Central memory CD4-positive, alpha-beta T cell (primary cell): ENCODE data around the gene RYR2.
"Not testable (repeated sequence)": the region's sequence is repeated elsewhere in the genome, so short reads cannot be mapped to it uniquely, and the experiment has no call there.

Experiments used
- DNase-seq: peaks from one replicate; pipeline ENCODE4 v3.0.0; 2022

The RYR2 gene

DNA sequence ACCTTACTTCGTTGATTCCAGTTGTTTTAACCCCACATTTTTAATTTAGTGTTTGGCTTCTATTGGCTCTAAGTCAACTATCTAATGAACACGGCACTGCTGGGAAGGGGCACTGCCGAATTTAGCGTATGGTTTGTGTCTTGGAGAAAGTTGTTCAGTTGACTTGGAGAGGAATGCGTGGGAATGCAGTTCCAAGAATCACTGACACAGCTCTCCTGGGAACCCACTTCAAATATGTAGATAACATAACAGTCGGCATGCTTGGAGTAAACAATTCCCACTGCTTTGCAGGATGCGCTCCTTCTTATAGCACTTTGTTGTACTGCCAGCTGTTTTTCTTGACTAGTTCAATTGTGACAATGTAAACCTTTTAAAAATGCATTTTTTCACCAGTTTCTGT lies 104.3 kb downstream of the RYR2 start:
- no peak for DNase-seq

DNA sequence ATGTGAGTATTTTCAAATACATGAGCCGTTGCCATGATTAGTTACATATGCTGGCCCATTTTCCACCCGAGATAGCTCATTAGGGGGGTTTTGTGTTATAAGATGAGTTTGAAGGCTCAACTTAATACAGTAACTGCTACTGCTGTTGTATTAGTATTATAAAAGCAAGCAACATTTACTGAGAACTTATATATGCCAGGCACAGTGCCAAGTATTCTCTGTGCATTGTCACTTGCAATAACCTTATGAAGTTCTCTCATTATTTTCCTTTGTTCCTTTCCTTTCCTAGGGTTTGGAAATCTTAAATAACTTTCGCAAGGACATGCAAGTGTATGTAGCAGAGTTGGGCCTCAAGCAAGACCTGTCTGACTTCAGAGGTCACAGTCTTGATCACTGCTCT lies 107.9 kb downstream of the RYR2 start:
- DNase-seq: no peak

DNA sequence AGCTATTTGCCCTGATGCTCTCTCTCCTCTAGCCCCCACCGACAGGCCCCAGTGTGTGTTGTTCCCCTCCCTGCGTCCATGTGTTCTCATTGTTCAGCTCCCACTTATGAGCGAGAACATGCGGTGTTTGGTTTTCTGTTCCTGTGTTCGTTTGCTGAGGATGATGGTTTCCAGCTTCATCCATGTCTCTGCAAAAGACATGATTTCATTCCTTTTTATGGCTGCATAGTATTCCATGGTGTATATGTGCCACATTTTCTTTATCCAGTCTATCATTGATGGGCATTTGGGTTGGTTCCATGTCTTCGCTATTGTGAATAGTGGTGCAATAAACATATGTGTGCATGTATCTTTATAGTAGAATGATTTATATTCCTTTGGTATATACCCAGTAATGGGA lies 110.0 kb downstream of the RYR2 start:
- DNase-seq: not testable (repeated sequence)

DNA sequence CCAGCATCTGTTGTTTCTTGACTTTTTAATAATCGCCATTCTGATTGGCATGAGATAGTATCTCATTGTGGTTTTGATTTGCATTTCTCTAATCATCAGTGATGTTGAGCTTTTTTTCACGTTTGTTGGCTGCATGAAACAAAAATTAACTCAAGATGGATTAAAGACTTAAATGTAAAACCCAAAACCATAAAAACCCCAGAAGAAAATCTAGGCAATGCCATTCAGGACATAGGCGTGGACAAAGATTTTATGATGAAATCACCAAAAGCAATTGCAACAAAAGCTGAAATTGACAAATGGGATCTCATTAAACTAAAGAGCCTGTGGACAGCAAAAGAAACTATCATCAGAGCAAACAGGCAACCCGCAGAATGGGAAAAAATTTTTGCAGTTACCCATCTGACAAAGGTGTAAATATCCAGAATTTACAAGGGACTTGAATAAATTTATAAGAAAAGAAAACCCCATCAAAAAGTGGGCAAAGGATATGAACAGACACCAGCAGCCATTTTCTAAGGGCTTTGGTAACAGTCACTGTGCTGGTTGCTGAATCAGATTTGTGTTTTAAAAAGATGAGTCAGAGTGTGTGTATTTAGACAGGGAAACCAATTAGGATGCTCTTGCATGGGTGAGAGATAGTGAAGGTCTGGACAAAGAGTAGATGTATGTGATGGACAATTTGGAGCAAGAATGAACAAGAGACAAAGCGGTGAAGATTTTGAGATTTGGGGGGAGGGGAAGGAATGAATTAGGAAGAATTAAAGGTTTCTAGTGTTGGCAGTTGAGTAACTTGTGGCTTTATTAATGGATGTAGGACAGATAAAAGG lies 110.7 kb downstream of the RYR2 start:
- no peak for DNase-seq

DNA sequence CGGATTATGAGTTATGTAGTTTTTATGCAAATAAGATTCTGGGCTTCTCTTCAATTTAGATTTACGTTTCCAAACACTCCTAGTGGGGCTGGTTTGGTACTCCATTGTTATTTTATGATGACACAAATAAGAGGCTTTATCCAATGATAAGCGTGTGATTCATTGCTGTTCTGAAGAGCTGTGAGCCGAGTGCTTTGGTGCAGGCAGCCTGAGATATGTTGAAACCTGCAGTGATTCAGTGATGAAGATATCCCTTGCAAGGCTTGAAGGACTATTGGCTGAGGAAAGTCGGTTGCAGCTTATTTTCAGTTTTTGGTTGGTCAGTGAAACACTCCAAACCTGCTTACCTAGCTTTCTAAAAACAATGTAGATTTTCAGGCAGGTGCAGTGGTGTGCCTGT lies 112.2 kb downstream of the RYR2 start:
- no peak for DNase-seq

DNA sequence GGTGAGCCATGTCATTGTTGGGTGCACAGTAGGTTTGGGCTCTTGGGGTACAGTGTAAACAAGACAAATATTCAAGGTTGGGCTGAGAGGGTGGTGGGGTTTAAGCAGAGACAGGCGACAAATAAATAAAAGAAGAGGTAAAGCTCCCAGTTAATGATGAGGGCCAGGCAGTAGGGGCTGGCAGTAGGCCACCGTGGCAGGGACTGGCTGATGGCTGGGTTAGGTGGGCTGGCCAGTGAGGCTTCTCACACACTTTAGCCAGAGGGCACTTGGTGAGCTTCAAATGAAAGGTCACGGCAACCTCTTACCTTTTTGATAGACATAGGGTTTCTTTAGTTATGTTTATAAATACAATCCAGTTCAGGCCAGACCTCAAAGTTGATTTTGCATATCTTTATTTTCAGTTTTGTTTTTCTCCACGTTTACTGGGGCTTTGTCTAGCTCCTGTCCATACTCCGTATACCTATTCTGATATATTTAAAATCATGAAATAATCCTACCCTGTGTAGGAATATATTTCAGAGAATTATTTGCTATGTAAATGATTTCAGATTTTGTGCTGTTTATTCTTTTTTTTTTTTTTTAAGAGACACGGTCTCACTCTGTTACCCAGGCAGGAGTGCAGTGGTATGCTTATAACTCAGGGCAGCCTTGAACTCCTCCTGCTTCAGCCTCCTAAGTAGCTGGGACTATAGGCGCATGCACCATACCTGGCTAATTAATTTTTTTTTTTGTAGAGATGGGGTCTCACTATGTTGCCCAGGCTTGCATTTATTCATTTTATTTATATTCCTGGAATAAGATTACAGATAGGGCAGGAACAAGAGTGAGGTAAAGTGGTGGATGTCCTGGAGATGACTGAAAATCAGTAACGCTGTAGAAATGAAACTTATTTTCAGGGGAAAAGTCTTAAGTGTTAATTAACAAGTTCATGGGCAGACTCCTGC lies 122.7 kb downstream of the RYR2 start:
- no peak for DNase-seq

DNA sequence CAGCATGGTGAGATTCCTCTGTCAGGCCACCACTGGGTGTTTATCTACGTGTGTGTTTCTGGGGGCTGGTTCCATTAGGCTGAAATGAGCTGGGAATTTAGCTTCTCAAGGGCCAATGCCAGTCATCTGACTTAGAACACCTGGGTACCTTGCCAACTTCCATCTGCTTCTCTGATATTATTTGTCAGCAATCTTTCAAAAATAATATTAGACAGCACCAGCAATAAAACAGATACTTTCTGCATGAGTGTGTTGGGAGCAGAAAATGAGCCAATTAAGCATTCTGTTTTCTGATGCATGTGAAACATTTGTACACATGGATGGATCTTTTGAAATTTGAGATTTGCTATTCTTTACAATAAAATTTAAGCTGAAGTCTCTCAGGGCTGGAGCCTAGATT lies 124.1 kb downstream of the RYR2 start:
- DNase-seq: no peak

DNA sequence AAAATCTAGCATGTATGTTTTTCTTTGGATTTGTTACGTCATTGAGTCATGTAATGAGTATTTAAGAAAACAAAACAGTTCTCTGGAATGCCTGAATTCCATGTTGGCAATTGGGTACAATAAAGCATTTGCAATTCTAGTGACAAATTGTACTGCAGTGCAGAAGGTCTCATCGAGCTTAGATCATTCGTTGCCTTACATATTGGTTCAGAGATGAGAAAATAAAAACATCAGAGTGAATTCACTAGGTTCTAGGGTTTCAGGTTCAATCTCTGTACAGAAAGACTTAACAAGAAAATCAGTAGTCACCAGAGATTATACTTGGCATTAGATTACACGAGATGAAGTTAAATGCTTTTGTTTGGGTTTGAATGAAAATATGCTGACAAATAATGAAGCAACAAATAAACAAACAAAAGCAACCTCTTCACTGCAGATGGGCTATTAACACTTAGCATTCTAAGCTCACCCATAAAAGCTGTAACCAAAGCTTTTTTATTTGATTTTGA lies 124.7 kb downstream of the RYR2 start:
- no peak for DNase-seq

DNA sequence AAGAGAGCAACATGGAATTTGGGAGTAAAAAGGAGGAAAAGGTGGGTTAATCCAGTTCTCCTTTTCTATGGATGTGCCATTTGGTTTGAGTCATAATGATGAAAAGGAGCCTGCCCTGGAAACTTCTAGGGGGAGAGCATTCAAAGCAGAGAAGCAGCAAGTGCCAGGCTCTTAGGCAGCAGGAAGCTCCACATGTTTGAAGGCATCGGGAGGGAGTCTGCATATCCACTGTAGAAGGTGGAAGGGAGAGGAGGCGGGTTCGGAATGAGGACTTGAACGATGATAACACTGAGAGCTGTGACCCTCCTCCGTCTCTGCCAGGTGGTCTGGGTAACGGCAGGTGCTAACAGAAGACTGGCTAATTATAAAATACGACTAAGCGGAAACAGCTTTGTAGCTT lies 128.2 kb downstream of the RYR2 start:
- DNase-seq: no peak

DNA sequence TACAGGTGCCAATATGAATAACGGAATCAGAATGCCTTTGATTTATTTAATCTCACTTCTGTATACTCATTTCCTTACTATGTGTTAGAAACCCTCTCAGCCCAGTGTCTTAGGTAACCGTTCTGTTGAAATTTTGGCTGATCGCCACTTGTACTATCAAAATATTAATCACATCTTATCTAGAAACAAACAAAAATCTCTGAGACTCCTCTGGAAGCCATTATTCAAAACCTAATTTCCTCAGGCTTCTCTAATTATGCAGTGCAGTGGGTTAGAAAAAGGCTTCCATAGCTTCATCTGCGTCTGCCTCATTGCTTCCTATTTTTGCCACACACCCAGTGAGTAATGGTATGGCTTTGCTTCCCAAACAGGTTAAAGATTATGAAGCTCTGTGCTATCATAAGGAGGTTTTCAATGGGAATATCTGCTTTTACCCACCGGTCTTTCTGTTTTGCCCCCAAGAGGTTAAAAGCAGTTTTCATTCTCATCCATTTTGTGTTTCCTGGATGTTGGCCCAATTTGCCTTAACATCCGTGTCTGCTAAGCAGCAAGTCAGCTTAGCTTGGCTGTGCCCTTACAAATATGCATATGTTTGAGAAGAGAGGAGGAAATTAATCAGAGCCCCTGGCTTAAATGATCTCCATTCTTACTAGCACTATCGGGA lies 129.6 kb downstream of the RYR2 start:
- DNase-seq: no peak

DNA sequence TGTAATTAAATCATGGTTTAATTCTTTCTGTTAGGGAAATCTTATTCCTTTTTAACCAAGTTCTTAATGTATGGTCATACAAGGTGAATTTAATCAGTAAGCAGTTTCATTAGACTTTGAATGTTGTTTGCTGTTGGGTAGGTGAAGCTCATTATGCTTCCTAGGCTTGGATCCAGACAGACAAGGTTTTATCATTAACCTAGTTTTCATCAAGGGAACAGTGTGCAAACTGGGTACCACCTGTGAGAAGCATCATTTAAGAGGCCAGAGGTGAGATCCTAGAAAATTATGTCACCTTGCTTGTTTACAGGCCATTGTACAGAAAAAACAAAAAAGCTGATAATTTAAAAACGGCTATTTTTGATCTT lies 130.1 kb downstream of the RYR2 start:
- DNase-seq: no peak

DNA sequence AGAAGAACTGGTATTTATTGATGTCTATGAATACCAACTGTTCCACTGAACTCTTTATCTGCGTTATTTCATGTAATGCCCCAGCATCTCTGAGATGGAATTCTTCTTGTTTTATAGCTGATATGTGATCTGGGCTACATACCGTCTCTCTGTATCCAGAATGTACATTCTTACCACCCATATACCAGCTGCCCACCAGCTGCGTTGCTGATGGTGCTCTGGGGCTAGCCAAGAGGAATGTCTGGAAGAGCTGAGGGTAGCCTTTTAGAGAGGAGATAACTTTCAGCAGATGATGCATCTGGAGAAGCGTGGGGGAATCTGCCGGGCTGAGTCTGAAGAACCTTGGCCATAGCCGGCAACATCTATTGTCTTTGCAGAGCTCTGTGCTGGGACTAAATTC lies 137.5 kb downstream of the RYR2 start:
- DNase-seq: no peak

DNA sequence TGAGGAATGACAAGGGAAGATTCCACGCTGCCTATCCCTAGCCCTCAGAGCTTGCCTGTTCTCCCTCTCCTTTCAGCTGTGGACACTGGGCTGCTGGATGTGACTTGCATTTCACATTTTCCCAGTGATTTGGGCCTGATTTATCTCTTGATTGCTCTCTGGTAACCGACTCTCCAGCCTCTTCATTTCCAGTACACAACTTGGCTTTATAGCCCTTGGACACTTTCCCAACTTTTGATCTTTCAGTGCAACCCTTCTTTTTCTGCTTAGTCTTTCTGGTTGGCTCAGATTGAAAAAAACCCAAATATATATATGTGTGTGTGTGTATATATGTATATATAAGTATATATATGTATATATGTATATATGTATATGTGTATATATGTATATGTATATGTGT lies 138.3 kb downstream of the RYR2 start:
- no peak for DNase-seq

DNA sequence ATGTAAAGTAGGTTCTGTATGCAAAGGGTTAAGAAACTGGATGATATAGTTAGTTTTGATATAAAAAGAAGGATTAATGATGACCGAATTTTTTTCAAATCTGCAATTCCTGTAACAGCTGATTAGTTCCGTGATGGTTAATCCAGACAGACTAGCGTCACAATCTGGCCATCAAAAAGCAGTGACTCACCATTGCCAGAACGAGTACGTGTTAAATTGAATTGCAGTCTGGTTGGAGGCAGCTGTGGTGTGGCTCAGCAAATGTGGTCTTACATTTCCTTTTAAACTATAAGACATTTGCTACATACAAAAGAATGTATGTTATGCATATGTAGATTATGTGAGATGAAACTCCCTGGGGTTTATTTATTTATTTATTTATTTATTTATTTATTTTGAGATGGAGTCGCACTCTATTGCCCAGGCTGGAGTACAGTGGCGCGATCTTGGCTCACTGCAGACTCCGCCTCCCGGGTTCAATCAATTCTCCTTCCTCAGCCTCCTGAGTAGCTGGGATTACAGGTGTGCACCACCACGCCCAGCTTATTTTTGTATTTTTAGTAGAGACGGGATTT lies 139.8 kb downstream of the RYR2 start:
- DNase-seq: no peak

DNA sequence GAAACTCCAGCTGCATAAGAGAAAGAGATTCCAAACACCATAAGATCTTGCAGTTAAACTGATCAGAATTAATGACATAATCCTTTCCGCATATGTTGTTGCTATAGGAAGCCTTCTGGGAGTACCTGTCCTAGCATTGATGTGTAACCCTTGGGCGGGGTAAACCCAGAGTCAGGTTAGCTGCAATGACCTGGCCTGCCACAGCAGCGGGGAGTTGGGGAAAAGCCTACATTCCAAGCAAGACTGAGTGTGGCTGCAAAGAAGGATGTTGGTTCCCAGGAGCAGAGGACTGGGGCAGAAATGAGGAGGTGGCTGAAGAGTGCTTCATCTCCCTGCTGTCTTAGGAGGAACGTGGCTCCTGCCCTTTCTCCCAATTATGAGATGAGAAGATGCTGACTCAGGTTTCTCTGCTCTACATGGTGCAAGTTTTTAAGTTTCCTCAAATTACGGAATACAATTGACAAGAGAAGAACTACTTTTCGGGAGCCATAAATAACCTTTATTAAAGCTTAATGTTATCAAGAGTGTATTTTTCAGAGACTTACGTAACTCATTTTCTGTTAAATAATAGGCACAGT lies 142.1 kb downstream of the RYR2 start:
- DNase-seq: no peak

DNA sequence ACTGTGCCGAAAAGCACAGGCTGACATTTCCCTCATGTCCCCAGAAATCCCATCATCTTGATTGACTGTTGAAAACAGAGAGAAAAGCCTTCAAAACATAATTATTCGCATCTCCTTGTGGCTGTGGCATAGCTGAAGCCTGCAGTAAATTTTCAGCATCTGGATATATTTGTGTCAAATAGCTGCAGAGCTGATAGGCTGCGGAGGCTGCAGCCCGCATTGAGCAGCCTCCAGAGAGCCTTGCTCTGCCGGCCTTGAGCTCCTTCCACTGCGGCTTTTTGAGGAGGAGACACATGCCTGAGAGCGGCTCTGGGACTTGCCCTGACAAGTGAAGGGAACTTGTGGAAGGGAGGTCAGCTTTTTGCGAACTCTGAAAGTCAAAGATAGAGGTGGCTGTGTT lies 144.7 kb downstream of the RYR2 start:
- DNase-seq: no peak

DNA sequence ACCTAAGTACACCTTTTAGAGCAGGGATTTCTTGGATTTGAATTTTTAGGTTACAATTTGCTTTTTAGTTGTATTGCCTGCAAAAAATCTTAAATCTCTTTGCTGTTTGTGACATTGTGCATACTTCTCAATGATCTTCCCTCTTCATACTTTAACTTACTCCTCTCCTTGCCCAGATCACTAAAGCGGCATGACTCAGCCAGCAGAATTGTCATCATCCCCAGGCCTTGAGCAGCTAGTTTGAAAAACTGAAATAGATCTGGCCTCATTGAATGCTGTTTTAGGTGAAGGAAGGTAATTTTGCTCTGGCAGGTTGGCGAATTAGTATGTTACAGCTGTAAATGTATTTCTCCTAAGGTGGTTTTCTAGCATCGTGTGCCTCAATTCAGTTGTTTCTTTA lies 145.9 kb downstream of the RYR2 start:
- DNase-seq: no peak

DNA sequence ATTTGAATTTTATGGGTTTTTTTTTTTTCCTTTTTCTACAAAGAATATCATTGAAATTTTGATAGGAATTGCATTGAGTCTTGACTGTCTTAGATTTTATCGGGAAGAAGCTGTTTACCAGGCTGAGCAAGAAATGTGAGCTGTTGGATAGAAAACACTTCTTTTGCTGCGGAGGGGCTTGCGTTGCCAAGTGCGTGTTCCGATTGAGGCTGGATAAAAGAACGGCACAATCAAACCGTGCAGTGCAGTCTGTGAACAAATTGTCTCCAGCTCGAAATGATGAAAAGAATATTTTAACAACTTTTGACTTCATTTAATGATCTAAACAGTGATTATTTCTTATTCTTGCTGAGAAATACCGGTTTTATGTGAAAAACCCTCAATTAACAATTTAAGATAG lies 149.4 kb downstream of the RYR2 start:
- no peak for DNase-seq

DNA sequence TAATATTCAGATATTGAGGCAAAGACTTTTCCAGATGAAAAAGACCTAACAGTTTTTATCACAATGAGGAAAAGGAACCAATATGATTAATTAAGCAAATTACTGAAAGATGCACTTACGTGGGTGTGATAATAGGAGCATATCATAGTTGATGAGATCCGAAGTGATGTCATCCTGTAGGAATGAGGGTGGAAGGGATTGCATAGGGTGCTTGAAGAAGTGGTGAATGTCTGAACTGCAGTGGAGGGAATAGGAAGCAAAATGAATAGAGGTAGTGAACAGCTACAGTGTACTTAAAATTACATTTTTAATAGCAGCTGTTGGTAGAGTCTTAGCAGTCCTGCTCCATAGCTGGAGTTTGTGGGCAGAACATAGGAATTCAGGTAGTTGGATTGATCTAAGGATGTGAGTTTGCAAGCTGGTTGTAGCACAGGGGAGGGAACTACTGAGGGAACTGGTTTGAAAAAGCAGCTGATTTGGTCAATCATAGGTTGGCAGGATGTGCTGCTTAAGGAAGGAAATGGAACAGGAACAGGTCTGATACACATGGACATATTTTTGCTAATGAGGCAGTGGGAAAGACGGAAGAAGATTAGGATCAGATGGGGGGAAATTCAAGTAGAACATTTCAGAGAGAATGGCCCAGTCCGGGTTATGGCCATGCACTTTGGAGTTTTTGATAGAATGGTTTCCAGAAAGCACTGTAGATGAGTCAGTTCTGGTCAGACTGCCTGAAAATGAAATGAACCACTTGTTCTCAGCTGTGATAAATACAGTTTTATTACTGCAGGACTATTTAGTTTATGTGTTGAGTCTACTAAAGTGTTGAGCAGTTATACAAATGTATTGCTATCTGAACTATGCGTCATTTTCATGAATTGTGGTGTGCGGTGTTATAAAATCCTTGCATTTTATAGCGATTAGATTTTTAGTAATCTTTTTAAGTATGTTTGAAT lies 155.8 kb downstream of the RYR2 start:
- DNase-seq: no peak

DNA sequence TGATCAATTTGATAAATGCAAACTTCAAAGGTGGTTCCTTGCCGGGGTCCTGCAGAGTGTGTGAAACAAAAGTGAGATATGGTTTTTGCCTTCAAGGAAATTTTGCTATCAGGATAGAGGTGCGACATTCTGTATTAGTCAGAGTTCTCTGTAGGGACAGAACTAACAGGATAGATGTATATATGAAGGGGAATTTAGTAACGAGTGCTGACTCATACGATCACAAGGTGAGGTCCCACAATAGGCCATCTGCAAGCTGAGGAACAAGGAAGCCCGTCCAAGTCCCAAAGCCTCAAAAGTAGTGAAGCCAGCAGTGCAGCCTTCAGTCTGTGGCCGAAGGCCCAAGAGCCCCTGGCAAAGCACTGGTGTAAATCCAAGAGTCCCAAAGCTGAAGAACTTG lies 157.0 kb downstream of the RYR2 start:
- no peak for DNase-seq

DNA sequence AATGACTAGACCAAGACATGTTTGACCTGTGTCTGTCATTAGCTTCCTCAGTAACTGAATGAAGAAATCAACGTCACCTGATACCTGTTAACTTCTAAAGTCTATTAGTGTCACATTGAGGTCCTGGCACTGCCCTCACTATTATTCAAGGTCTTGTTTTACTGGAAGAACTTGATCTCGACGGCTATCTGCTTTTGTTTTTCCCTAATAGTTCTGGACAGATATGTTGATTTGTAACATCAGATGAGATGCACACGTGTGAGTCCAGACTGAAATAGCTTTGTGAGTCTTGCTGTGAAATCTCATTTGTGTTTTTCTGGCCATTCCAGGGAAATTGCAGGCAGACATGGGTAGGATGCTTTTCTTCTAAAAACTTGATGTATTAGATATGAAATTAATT lies 159.2 kb downstream of the RYR2 start:
- no peak for DNase-seq
